HG03060 (cell line): ENCODE results near the gene OBP2A.
"Not testable (repeated sequence)": the region's sequence is repeated elsewhere in the genome, so short reads cannot be mapped to it uniquely, and the experiment has no call there.

ENCODE experiments used
- ATAC-seq: cut with Tn5 transposase; IDR thresholded peaks from one replicate; pipeline ENCODE4 v1.9.1; 2021; ENCODE audit warnings: low read depth, moderate number of reproducible peaks; ENCODE audit not compliant: unreplicated experiment

Gene OBP2A

GRCh38 chr9:135526089-135526729, 19.7 kb upstream of the OBP2A start:
- no peak for ATAC-seq

GRCh38 chr9:135526730-135527571, 19.0 kb upstream of the OBP2A start:
- no peak for ATAC-seq

GRCh38 chr9:135528842-135529435, 17.0 kb upstream of the OBP2A start:
- not testable (repeated sequence) for ATAC-seq

GRCh38 chr9:135530146-135530545, 15.8 kb upstream of the OBP2A start:
- no peak for ATAC-seq

- no peak for ATAC-seq
Observed at GRCh38 chr9:135531096-135531495, 14.8 kb upstream of the OBP2A start.

- no peak for ATAC-seq
Observed at GRCh38 chr9:135533113-135533512, 12.8 kb upstream of the OBP2A start.

DNA sequence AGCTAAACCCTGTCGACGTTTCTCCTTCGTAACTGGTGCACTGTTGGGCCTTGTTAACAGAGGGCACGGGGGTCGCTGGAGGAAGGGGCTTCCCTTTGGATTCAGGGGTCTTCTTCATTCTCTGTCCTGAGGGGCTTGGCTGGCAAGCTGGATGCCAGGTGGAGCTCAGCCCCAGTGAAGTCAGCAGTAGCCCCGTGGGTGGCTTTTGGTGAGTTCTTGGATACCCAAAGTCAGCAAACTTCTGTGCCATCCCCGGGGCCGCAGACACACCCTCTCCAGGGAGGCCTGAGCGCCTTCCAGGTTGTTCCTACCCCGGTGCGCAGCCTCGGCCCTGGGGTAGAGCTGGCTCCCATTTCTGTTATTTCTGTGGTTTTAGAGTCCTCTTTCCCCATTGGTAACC, 12.3 kb upstream of the OBP2A start:
- no peak for ATAC-seq

GRCh38 chr9:135534192-135534711, 11.7 kb upstream of the OBP2A start:
- not testable (repeated sequence) for ATAC-seq

GRCh38 chr9:135534826-135535225, 11.1 kb upstream of the OBP2A start:
- ATAC-seq = not testable (repeated sequence)

DNA sequence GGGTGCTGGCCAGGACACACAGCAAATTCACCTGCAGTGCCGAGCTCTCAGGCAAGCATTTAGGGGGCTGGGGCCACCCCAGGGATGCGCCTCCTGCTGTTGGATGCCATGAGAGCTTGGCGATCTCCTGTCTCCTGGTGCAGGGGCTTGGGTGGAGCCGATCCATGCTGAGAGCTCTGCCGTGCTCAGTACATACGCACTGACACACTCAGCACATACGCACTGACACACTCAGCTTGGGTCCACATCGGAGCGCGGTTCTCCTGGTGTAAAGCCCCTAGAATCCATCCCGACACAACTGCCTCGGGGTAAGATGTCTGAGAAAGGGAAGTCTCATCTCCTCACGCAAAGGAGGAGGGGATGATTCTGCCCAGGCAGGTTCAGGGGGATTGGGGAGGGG, 10.3 kb upstream of the OBP2A start:
- not testable (repeated sequence) for ATAC-seq

GRCh38 chr9:135536216-135536615, 9.7 kb upstream of the OBP2A start:
- ATAC-seq = no peak

DNA sequence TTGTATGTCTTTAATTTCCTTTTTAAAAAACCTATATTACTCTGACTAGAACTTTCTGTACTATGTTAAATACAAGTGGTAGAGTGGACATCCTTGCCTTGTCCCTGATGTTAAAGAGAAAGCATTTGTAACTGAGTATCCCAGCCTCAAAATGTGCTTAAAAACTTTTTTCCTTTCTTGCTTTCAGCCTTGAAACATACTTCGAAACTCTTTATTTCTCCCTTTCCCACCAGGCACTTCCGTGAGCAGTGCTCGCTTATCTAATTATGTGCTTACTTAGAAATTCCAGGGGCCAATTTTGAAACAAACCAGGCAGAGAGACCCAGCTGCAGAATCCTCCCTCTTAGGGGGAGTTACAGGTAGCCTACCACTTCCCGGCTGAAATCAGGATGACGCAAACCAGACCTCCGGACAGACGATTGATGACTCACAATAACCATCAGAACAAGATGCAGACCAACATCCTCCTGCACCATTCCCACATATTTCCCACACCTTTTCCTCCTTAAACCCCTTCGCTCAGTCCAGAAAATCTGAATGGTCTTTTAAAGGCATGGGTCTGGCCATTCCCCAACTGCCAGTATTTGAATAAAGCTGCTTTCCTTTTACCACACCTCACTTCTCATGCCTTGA, 2.5 kb upstream of the OBP2A start:
- ATAC-seq = not testable (repeated sequence)

DNA sequence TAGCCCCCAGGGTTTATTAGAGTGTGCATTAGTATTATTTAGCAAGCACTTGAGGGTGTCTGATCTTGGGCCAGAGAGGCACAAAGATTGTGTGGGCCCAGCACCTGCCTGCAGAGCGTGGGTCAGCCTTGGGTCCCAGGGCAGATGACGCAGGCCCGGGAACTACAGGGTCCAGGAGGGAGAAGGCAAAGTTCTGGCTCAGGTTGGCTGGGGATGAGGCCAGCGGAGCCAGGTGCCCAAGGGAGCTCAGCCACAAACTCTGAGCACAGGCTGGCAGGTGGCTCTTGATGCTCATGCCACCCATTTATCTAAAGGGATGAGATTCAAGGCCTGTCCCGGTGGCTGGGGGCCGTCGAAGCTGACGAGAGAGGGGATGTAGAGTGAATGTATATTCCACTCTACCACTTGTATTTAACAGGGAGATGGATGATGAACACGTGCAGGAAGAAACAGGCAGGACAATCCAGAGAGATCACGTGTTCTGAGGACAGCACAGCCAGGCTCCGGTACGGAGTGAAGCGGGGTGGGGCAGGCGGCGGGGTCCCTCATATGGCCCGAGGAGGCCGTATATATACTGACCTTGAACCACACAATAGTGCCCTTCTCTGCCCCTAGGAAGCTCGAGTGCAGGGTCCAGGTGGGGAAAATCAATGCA, 818 bp upstream of the OBP2A start:
- ATAC-seq = no peak

GRCh38 chr9:135546792-135547617, 1.1 kb downstream of the OBP2A start:
- ATAC-seq = not testable (repeated sequence)

DNA sequence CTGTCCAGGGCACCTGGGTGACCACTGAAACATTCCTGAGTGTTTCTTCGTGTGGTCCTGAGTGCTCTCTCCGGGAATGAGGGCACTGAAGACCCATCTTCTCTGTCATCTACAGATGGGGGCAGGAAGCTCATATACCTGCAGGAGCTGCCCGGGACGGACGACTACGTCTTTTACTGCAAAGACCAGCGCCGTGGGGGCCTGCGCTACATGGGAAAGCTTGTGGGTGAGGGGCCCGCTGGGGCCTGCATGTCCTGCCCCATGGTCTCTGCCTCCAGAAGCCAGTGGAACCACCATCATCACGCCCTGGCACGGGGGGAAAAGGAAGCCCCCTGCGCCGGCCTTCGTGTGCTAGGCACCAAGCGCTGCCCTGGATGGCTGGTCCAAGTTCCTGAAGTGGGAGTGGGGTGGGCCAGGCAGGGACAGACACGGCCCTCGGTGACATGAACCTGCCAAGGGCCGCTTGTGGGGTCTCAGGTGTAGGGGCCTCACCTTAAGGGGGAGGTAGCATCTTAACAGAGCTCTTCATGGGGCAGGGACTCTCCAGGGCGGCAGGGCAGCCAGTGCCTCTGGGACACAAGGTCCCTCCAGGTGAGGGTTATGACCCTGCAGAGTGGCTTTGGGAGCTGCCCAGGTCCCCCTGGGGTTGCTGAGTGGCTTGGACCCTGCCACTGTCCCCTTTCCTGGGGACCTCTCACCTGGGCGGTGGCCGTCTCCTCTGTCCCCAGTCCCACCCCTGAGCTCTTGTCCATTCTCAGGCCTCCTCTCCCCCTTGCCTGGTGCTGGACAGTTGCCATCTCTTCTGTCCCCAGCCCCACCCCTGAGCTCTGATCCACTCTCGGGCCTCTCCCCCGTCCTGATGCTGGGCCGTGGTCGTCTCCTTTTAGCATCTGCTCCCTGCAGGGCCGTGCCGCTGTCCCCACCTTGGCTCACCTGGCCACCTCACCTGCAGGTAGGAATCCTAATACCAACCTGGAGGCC, 2.1 kb downstream of the OBP2A start:
- no peak for ATAC-seq

- not testable (repeated sequence) for ATAC-seq
Observed at GRCh38 chr9:135549478-135550343, 3.8 kb downstream of the OBP2A start.

- ATAC-seq = no peak
Observed at GRCh38 chr9:135550344-135550918, 4.5 kb downstream of the OBP2A start.
